MM.1S (cell line): ENCODE results near the gene IMMP2L.

Experiments used
- DNase-seq: peaks from one replicate; pipeline ENCODE4 v3.0.0-alpha.2; 2015
- H2AFZ ChIP-seq: fragments of 300-600 bp; sonication (generic); 2 replicates; pipeline ENCODE4 v1.6.0; 2016; ENCODE audit warnings: antibody characterized with exemption, low read length
- H3F3A ChIP-seq: fragments of 300-600 bp; sonication (generic); 2 replicates; pipeline ENCODE4 v1.6.1; 2016; ENCODE audit warnings: mild to moderate bottlenecking, antibody characterized with exemption, low read length, moderate library complexity, mixed read lengths; ENCODE audit not compliant: insufficient read depth
- H3K27ac ChIP-seq: fragments of 300-600 bp; sonication (generic); 2 replicates; pipeline ENCODE4 v1.5.1; 2016; ENCODE audit warnings: mild to moderate bottlenecking, low read length
- H3K27me3 ChIP-seq: fragments of 300-600 bp; sonication (generic); replicated peaks from 2 replicates; pipeline ENCODE4 v1.6.0; 2016; ENCODE audit warnings: low read length; ENCODE audit not compliant: insufficient read depth
- H3K36me3 ChIP-seq: fragments of 300-600 bp; sonication (generic); replicated peaks from 2 replicates; pipeline ENCODE4 v1.6.1; 2016; ENCODE audit warnings: mild to moderate bottlenecking, low read length, mixed read lengths; ENCODE audit not compliant: insufficient read depth
- H3K4me1 ChIP-seq: fragments of 300-600 bp; sonication (generic); 2 replicates; pipeline ENCODE4 v1.6.1; 2016; ENCODE audit warnings: low read length, mixed read lengths
- H3K4me2 ChIP-seq: fragments of 300-600 bp; sonication (generic); 2 replicates; pipeline ENCODE4 v1.6.0; 2016; ENCODE audit warnings: low read depth, low read length
- H3K4me3 ChIP-seq: fragments of 300-600 bp; sonication (generic); 2 replicates; pipeline ENCODE4 v1.5.1; 2016; ENCODE audit warnings: low read length, mixed read lengths
- H3K79me2 ChIP-seq: fragments of 300-600 bp; sonication (generic); 2 replicates; pipeline ENCODE4 v1.6.1; 2016; ENCODE audit warnings: mixed run types, low read length, mixed read lengths
- H3K9ac ChIP-seq: fragments of 300-600 bp; sonication (generic); 2 replicates; pipeline ENCODE4 v1.6.1; 2016; ENCODE audit warnings: low read length, mixed read lengths
- H3K9me2 ChIP-seq: fragments of 300-600 bp; sonication (generic); replicated peaks from 2 replicates; pipeline ENCODE4 v1.6.1; 2016; ENCODE audit warnings: mild to moderate bottlenecking, low read length, mixed read lengths; ENCODE audit not compliant: insufficient read depth
- H3K9me3 ChIP-seq: fragments of 300-600 bp; sonication (generic); replicated peaks from 2 replicates; pipeline ENCODE4 v1.6.1; 2016; ENCODE audit warnings: mild to moderate bottlenecking, low read length, mixed read lengths; ENCODE audit not compliant: insufficient read depth
- H4K20me1 ChIP-seq: fragments of 300-600 bp; sonication (generic); 2 replicates; pipeline ENCODE4 v1.6.1; 2016; ENCODE audit warnings: mild to moderate bottlenecking, low read length, moderate library complexity, mixed read lengths; ENCODE audit not compliant: insufficient read depth
- CTCF ChIP-seq: fragments of 300-600 bp; sonication (generic); IDR thresholded peaks from 2 replicates; pipeline ENCODE4 v1.5.1; 2016; ENCODE audit warnings: antibody characterized with exemption, low read length, mixed read lengths
- EZH2 ChIP-seq: fragments of 300-600 bp; sonication (generic); optimal IDR thresholded peaks from 2 replicates; pipeline ENCODE3; 2017; ENCODE audit warnings: low read depth, mild to moderate bottlenecking, antibody characterized with exemption, low read length, mixed read lengths
- EZH2phosphoT487 ChIP-seq: fragments of 300-600 bp; sonication (generic); IDR thresholded peaks from 2 replicates; pipeline ENCODE4 v1.6.1; 2018; ENCODE audit warnings: antibody characterized with exemption, low read length

Gene IMMP2L

DNA sequence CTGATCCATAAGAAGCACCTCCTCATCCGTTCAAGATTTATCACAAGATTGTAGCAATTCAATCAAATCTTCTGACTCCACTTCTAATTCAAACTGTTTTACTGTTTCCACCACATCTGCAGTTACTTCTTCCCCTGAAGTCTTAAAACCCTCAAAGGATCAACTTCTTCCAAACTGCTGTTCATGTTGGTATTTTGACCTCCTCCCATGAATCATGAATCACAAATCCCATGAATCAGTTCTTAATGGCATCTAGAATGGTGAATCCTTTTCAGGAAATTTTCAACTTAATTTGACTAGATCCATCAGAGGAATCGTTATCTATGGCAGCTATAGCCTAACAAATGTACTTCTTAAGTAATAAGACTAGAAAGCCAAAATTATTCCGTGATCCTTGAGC, 122.3 kb downstream of the IMMP2L start:
- Histone ChIP-seq H3K9me3 (no peaks in the 10 kb centered on the region), H3F3A (no peaks in the 10 kb centered on the region), H2AFZ (no peak overlapping the region), H3K27me3 (no peaks in the 10 kb centered on the region), H3K9me2 (no peaks in the 10 kb centered on the region), H3K27ac (no peak overlapping the region), H3K4me2 (no peak overlapping the region), H4K20me1 (no peaks in the 10 kb centered on the region), H3K9ac (no peak overlapping the region), H3K36me3 (no peaks in the 10 kb centered on the region), H3K4me3 (no peak overlapping the region), H3K4me1 (no peaks in the 10 kb centered on the region), H3K79me2 (no peaks in the 10 kb centered on the region)
- TF ChIP-seq CTCF (no peak), EZH2 (no peak), EZH2phosphoT487 (no peak)
- no peak for DNase-seq

DNA sequence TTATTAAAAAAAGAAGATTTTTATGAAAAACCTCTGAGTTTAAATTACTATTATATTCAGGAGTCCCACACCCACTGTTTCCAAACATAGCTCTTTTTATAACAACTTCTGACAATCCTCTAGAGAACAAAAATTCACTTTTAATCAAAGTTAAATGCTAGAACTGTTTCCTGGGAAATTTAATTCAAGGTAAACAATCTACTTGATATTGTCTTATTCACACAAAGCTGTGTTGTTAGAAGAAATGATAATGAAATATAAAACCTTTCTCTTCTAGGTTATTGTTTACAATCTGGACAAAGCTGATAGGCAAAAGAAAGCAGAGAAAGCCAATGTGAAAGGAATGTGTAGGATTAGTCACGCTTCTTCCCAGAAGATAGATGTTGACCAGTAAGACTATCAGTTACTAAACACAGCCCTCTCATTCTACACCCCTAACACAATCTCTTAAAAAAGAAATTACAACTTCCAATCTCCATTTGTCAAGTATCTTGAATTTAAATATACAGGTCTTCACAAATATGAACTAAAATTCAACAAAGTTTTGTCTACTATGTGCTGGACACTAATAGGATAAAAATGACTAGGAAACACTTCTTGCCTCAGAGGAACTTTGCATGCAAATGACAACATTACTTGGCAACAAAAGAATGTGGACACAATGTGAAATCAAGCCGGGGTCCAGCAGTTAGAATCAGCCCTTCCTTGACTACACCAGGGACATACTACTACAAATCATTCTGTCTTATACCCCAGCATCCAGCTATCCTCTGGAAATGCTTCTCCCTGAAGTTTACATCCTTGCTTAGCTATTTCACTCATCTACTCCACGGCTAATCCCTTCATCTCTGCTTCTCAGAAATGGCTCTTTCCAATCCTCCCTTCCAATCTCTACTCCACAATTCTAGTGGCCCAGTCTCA, 123.7 kb downstream of the IMMP2L start:
- Histone ChIP-seq H3K27ac (no peak overlapping the region), H3K4me2 (no peak overlapping the region)
- no peak for DNase-seq

DNA sequence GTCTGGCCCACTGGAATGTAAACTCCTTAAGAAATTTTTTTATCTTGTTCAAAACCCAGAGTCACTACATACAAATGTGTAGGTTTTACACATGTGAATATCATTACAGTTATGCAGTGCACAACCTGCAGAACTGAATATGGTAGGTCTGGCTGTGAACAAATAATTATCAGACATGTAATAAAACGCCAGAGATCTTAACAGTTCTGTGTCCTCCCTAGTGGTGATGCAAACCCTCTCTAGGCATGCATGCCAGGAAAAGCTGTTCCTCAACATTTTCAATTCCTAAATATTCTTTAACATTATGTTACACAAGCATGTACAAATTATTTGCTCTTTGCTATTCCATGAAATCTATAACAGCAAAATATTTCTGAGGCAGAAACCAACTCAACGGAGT, 124.6 kb downstream of the IMMP2L start:
- TF ChIP-seq CTCF (no peak), EZH2 (no peak), EZH2phosphoT487 (no peak)
- Histone ChIP-seq H3K9ac (no peak overlapping the region), H3K27me3 (no peaks in the 10 kb centered on the region), H3F3A (no peaks in the 10 kb centered on the region), H3K27ac (no peak overlapping the region), H3K36me3 (no peaks in the 10 kb centered on the region), H3K4me2 (no peak overlapping the region), H3K9me2 (no peaks in the 10 kb centered on the region), H2AFZ (no peak overlapping the region), H3K4me3 (no peak overlapping the region), H3K9me3 (no peaks in the 10 kb centered on the region), H3K4me1 (no peaks in the 10 kb centered on the region), H4K20me1 (no peaks in the 10 kb centered on the region), H3K79me2 (no peaks in the 10 kb centered on the region)
- no peak for DNase-seq

More for the DNA sequence above, 123.7 kb downstream of the IMMP2L start:
- Histone ChIP-seq H4K20me1 (no peaks in the 10 kb centered on the region), H3F3A (no peaks in the 10 kb centered on the region), H2AFZ (no peak overlapping the region), H3K9ac (no peak overlapping the region), H3K36me3 (no peaks in the 10 kb centered on the region), H3K9me3 (no peaks in the 10 kb centered on the region), H3K27me3 (no peaks in the 10 kb centered on the region), H3K4me1 (no peaks in the 10 kb centered on the region), H3K9me2 (no peaks in the 10 kb centered on the region), H3K79me2 (no peaks in the 10 kb centered on the region), H3K4me3 (no peak overlapping the region)
- no peak for TF ChIP-seq EZH2phosphoT487
- TF ChIP-seq EZH2 = no peak
- no peak for TF ChIP-seq CTCF
